Panc1 (cell line): ENCODE measurements around the gene DUOX1. TPM values are rescaled to one million over a fixed set of nuclear protein-coding genes. Genes with fewer than 3 reads are reported as not detected.
"Not testable (repeated sequence)": the region's sequence is repeated elsewhere in the genome, so short reads cannot be mapped to it uniquely, and the experiment has no call there.

Source experiments
- ATAC-seq: fragments of 200-7000 bp; cut with Tn5 transposase; 2 replicates; pipeline ENCODE4 v1.9.1; 2020; ENCODE audit warnings: mild to moderate bottlenecking, moderate library complexity
- BruUV-seq: library from RNA; stranded (reverse); fragments of 400-500 nt; replicated peaks from 2 replicates; lab custom pipeline; 2021; lab: Mats Ljungman, UMichigan
- CTCF ChIA-PET: fragments of 300-600 bp; sonication (Branson Sonifier 250); formaldehyde crosslinking; loops from one replicate; lab custom pipeline; 2022; ENCODE audit warnings: antibody characterized with exemption; lab: Charles Lee
- POLR2A ChIA-PET: fragments of 300-600 bp; sonication (Branson Sonifier 250); formaldehyde crosslinking; loops from one replicate; lab custom pipeline; 2022; ENCODE audit warnings: antibody characterized with exemption; lab: Charles Lee
- DNase-seq: peaks from one replicate; pipeline ENCODE4 v3.0.0-alpha.2; 2010; ENCODE audit warnings: low read depth, low spot score
- H3K27ac ChIP-seq: 2 replicates; pipeline ENCODE4 v1.5.1; 2011; ENCODE audit warnings: mild to moderate bottlenecking, low read length, inconsistent platforms
- H3K27me3 ChIP-seq: fragments of 200-500 bp; sonication (Bioruptor generic); 2 replicates; pipeline ENCODE4 v1.6.0; 2014; ENCODE audit warnings: low read length, inconsistent platforms; ENCODE audit not compliant: control insufficient read depth, insufficient read depth
- H3K36me3 ChIP-seq: fragments of 200-500 bp; sonication (Bioruptor generic); 2 replicates; pipeline ENCODE4 v1.5.1; 2014; ENCODE audit warnings: inconsistent platforms, mild to moderate bottlenecking, low read length, moderate library complexity; ENCODE audit not compliant: control insufficient read depth, insufficient read depth
- H3K4me1 ChIP-seq: 2 replicates; pipeline ENCODE4 v1.5.1; 2011; ENCODE audit warnings: inconsistent platforms, mild to moderate bottlenecking, low read length, moderate library complexity; ENCODE audit not compliant: control insufficient read depth, insufficient read depth
- H3K4me3 ChIP-seq, 2 experiments: 2 replicates each; pipeline ENCODE4 v1.5.1; 2011 to 2012; ENCODE audit warnings: low read depth in 2 of 2, low read length in 2 of 2, mild to moderate bottlenecking in 2 of 2, inconsistent platforms in 1 of 2, moderate library complexity in 1 of 2
- H3K9me3 ChIP-seq: fragments of 200-500 bp; sonication (Bioruptor generic); 2 replicates; pipeline ENCODE4 v1.5.1; 2014; ENCODE audit warnings: low read depth, mild to moderate bottlenecking, inconsistent platforms, low read length, moderate library complexity; ENCODE audit not compliant: control insufficient read depth, insufficient read depth
- CTCF ChIP-seq: fragments of 450-650 bp; IDR thresholded peaks from 2 replicates; pipeline ENCODE4 v1.5.1; 2017; ENCODE audit warnings: mild to moderate bottlenecking
- POLR2AphosphoS5 ChIP-seq: IDR thresholded peaks from 2 replicates; pipeline ENCODE4 v1.6.1; 2012; ENCODE audit warnings: mild to moderate bottlenecking, low read depth, low read length, moderate library complexity
- REST ChIP-seq, 2 experiments: IDR thresholded peaks; 2 replicates each; pipeline ENCODE4 v1.6.1; 2011 to 2012; ENCODE audit warnings: low read depth in 2 of 2, control low read depth in 1 of 2, low read length in 1 of 2, mild to moderate bottlenecking in 1 of 2, moderate library complexity in 1 of 2; ENCODE audit not compliant: insufficient read depth in 1 of 2
- SIN3A ChIP-seq: IDR thresholded peaks from 2 replicates; pipeline ENCODE4 v1.6.1; 2012; ENCODE audit warnings: low read depth, mild to moderate bottlenecking, low read length, moderate library complexity, borderline replicate concordance; ENCODE audit not compliant: insufficient read depth
- TCF7L2 ChIP-seq: IDR thresholded peaks from 2 replicates; pipeline ENCODE4 v1.6.1; 2011; ENCODE audit warnings: mild to moderate bottlenecking, low read depth, low read length, inconsistent platforms
- in situ Hi-C: cut with HindIII; loops from 2 replicates; pipeline ENCODE4 v1.10.0; 2016; ENCODE audit warnings: low sequenced_read_pairs, low pct_unique_long_range_greater_than_20kb
- intact Hi-C: fragments of 100-400 bp; cut with micrococcal nuclease; formaldehyde crosslinking; loops from one replicate; pipeline ENCODE4 v1.10.0; 2022; ENCODE audit not compliant: unreplicated experiment
- total RNA-seq: library from RNA; stranded (reverse); gene quantifications from one replicate; pipeline ENCODE4 v1.2.1, GENCODE V29; 2021; ENCODE audit not compliant: unreplicated experiment

The DUOX1 gene
- total RNA-seq, 1 experiment from 2014 or later, result 0.31 TPM

- H3K27me3 ChIP-seq, result peaks cover 5% of the 10 kb centered on the region
- ChIA-PET CTCF (no interaction called here), POLR2A (no interaction called here)
- H3K4me1 ChIP-seq, result no peaks in the 10 kb centered on the region
- ATAC-seq (no peak), DNase-seq (no peak)
- BruUV-seq, result no TSS peak
- H3K4me3 ChIP-seq, result no peak overlapping the region
- H3K27ac ChIP-seq, result no peak overlapping the region
- no peaks in the 10 kb centered on the region for H3K9me3 ChIP-seq
- in situ Hi-C loops, result no loop called here
- TF ChIP-seq CTCF (no peak), REST (IDR thresholded peaks at IDR 0.05; ENCODE audit: insufficient read depth in 1 of 2, low read depth in 2 of 2, low read length in 1 of 2) (no peak), TCF7L2 (no peak), SIN3A (no peak), POLR2AphosphoS5 (no peak)
- intact Hi-C loops, result no loop called here
- no peaks in the 10 kb centered on the region; the same call in 1 of the 2 replicates for H3K36me3 ChIP-seq
These were observed 4.3 kb downstream of the DUOX1 start for GRCh38 chr15:45134046-45134445.

- Histone ChIP-seq H3K4me3 (peak overlapping the region in 1 of 2 experiments; percentile 5; a peak in 1 of 4 replicates), H3K9me3 (no peaks in the 10 kb centered on the region), H3K36me3 (no peaks in the 10 kb centered on the region; the same call in 1 of the 2 replicates), H3K27me3 (peaks cover 5% of the 10 kb centered on the region; the same call in 1 of the 2 replicates), H3K27ac (no peak overlapping the region), H3K4me1 (no peaks in the 10 kb centered on the region)
- in situ Hi-C loops (no loop called here), intact Hi-C loops (no loop called here)
- DNase-seq, result no peak
- ATAC-seq, result peak; percentile 75
- ChIA-PET CTCF (interaction anchor here (1.1 kb wide), 1 partner anchor 17 kb away, joined by 3 read pairs; no protein-coding TSS in a partner anchor), POLR2A (no interaction called here)
- BruUV-seq, result no TSS peak
- TF ChIP-seq SIN3A, result no peak
- TF ChIP-seq POLR2AphosphoS5, result no peak
- no peak for TF ChIP-seq REST (IDR thresholded peaks at IDR 0.05; ENCODE audit: insufficient read depth in 1 of 2, low read depth in 2 of 2, low read length in 1 of 2)
- TF ChIP-seq CTCF, result peak; percentile 70
These were observed 5.1 kb downstream of the DUOX1 start for GRCh38 chr15:45134682-45135604.

GRCh38 chr15:45135705-45136377 is 6.0 kb downstream of the DUOX1 start:
- POLR2A ChIA-PET, H3K9me3 ChIP-seq, H3K4me3 ChIP-seq, H3K27ac ChIP-seq, H3K4me1 ChIP-seq, H3K27me3 ChIP-seq, DNase-seq, in situ Hi-C loops, H3K36me3 ChIP-seq, intact Hi-C loops, BruUV-seq: not testable (repeated sequence)
- ATAC-seq, result peak; percentile 27; the same call in 1 of the 2 replicates
- CTCF ChIA-PET, result interaction anchor here (0.6 to 1.1 kb wide), 3 partner anchors 15 to 70 kb away, joined by 3 to 7 read pairs (median 5); no protein-coding TSS in a partner anchor
